ENCODE results near the gene APEH. TPM values are rescaled to one million over a fixed set of nuclear protein-coding genes. Genes with fewer than 3 reads are reported as not detected.
A peak's percentile ranks its signal among the peaks of the same experiment; 100 is the strongest.

The APEH gene
- total RNA-seq, 1 experiment from 2014 or later, result 215 TPM

GRCh38 chr3:49725906-49726681 lies 51.9 kb downstream of the APEH start:
- H3K4me1 Mint-ChIP-seq, result peaks cover 9 to 14% of the 10 kb centered on the region in 2 experiments
- Histone ChIP-seq H2AFZ (ENCODE audit: low read length) (no peak overlapping the region), H2BK12ac (ENCODE audit: insufficient read length, low read depth, low read length) (no peak overlapping the region), H3K4ac (ENCODE audit: low read depth, low read length) (no peak overlapping the region), H4K20me1 (ENCODE audit: control insufficient read depth, insufficient read depth, insufficient read length) (no peaks in the 10 kb centered on the region), H3K14ac (ENCODE audit: insufficient read depth, low read length) (no peak overlapping the region), H3K27me3 (ENCODE audit: insufficient read depth, low read length) (no peaks in the 10 kb centered on the region), H2BK15ac (ENCODE audit: low read depth, low read length) (no peak overlapping the region), H2AK5ac (ENCODE audit: insufficient read length, low read length) (no peak overlapping the region), H2BK120ac (ENCODE audit: low read depth, low read length, poor library complexity, severe bottlenecking) (no peak overlapping the region), H3K9ac (ENCODE audit: extremely low read depth, insufficient read length, low read length) (no peak overlapping the region), H2BK5ac (ENCODE audit: insufficient read length, low read length) (no peak overlapping the region), H4K8ac (replicated peaks; ENCODE audit: insufficient read length, low read depth, low read length) (no peak overlapping the region), H3K4me1 (ENCODE audit: insufficient read depth, low read length) (no peaks in the 10 kb centered on the region), H2BK20ac (ENCODE audit: low read depth, low read length, poor library complexity, severe bottlenecking) (no peak overlapping the region), H3K4me2 (ENCODE audit: insufficient read depth, insufficient read length, low read length) (no peak overlapping the region), H3K79me2 (ENCODE audit: insufficient read depth, low read length) (no peaks in the 10 kb centered on the region), H3K79me1 (ENCODE audit: insufficient read depth, low read depth, low read length, poor library complexity, severe bottlenecking) (peaks cover 2% of the 10 kb centered on the region), H3K27ac (ENCODE audit: insufficient read length, low read depth, low read length) (no peak overlapping the region), H3K23me2 (ENCODE audit: insufficient read length, low read depth, low read length, poor library complexity, severe bottlenecking) (peaks cover 15% of the 10 kb centered on the region), H3K18ac (ENCODE audit: insufficient read length, low read depth, low read length) (no peak overlapping the region), H3K23ac (ENCODE audit: insufficient read length, low read depth, low read length) (no peak overlapping the region), H4K91ac (ENCODE audit: insufficient read length, low read depth, low read length) (no peak overlapping the region), H3T11ph (ENCODE audit: low read length) (no peak overlapping the region), H3K9me3 (ENCODE audit: control insufficient read depth, low read depth, low read length) (no peaks in the 10 kb centered on the region), H4K5ac (ENCODE audit: insufficient read length, low read depth, low read length) (no peak overlapping the region), H3K56ac (ENCODE audit: insufficient read length, low read depth, low read length) (no peak overlapping the region)
- no CpG with 5 or more reads among the region's 11 CpGs for WGBS (ENCODE audit: extremely low coverage, insufficient read length, low lambda C conversion rate)
- H3K4me3 Mint-ChIP-seq, result no peak overlapping the region
- H3K27ac Mint-ChIP-seq, result peak overlapping the region in 1 of 3 experiments; percentile 56; a peak in 1 of 7 replicates
- H3K9me3 Mint-ChIP-seq, result no peaks in the 10 kb centered on the region
- H3K27me3 Mint-ChIP-seq (ENCODE audit: low read depth), result no peaks in the 10 kb centered on the region
- TF ChIP-seq CTCF (conservative IDR thresholded peaks at IDR 0.05), result no peak
- DNase-seq, result no peak
- peaks cover 6 to 53% (median 40%) of the 10 kb centered on the region in 3 experiments; a peak in 6 of 7 replicates for H3K36me3 Mint-ChIP-seq (ENCODE audit: insufficient read depth in 1 of 3, low read depth in 3 of 3)
